Lower leg skin (tissue), 3 donors: ENCODE results near the gene PFDN2.

ENCODE experiments used
- POLR2A ChIP-seq, 2 donors: fragments of 450-650 bp; IDR thresholded peaks; one replicate each; pipeline ENCODE4 v1.6.1; 2016 to 2017; ENCODE audit warnings: antibody characterized with exemption in 2 of 2, mild to moderate bottlenecking in 1 of 2, moderate library complexity in 1 of 2
- TF ChIP-seq, protein P1 (sequence below), 3 donors: fragments of 450-650 bp; IDR thresholded peaks; one replicate each; pipeline ENCODE4 v1.5.1; 2016; ENCODE audit warnings: antibody characterized with exemption in 3 of 3, mild to moderate bottlenecking in 3 of 3, moderate library complexity in 2 of 3

DNA sequence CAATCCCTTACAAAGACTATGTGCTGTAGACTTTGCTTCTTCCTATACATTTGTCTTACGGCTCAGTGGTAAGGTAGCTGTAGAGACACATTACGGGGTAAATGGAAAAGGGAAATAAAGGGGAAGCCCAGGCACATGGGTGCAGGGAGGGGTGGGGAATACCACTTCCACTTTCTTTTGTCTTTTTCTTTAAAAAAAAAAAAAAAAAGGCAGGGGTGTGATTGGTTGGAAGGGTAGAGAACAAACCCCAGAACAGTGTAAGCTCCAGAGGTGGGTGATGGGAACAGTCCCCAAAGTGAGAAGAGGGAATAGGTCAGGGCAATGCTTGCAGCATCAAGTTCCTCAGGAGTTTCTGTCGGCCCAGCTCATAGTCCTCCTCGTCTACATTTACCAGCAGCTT lies 4.0 kb upstream of the PFDN2 start:
- TF ChIP-seq, protein P1, sequence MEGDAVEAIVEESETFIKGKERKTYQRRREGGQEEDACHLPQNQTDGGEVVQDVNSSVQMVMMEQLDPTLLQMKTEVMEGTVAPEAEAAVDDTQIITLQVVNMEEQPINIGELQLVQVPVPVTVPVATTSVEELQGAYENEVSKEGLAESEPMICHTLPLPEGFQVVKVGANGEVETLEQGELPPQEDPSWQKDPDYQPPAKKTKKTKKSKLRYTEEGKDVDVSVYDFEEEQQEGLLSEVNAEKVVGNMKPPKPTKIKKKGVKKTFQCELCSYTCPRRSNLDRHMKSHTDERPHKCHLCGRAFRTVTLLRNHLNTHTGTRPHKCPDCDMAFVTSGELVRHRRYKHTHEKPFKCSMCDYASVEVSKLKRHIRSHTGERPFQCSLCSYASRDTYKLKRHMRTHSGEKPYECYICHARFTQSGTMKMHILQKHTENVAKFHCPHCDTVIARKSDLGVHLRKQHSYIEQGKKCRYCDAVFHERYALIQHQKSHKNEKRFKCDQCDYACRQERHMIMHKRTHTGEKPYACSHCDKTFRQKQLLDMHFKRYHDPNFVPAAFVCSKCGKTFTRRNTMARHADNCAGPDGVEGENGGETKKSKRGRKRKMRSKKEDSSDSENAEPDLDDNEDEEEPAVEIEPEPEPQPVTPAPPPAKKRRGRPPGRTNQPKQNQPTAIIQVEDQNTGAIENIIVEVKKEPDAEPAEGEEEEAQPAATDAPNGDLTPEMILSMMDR (IDR thresholded peaks at IDR 0.05) = no peak
- no peak for TF ChIP-seq POLR2A (IDR thresholded peaks at IDR 0.05)
